ENCODE measurements around the gene ATXN3L. TPM values are rescaled to one million over a fixed set of nuclear protein-coding genes. Genes with fewer than 3 reads are reported as not detected.

The ATXN3L gene
- total RNA-seq (2021) = not detected in 2 replicates
- Bru-seq, nascent RNA = not detected
- BruChase-seq, experiment 1, labeled RNA remaining after a 2-hour chase = not detected
- BruChase-seq, experiment 2, labeled RNA remaining after a 6-hour chase = not detected
- long read RNA-seq = 0 reads

DNA sequence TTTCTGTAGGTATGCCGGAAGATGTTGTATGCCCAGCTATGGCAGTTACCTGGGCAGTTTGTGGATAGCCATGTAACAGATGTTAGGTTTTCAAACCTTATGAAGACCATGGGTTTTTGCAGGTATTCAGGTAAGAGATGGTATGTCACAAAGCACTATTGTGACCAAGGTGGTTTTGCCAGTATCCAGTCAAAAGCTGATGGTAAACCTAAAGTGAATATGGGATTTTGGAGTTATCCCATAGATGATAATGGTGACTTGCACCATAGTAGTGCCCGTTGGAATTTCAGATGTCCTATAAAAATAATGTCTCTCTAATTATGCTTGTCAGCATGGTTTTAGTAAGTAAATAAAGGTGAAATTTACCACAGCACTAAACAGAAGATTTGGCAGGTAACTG lies at the start of gene ATXN3L:
Gene ATXN3L, minus strand, starts transcription at position 101 of the 400 bp plus-strand sequence. CDS start 119 bp downstream, outside the sequence.
- intact Hi-C loops (cut with micrococcal nuclease; ENCODE audit: unreplicated experiment) = no loop called here
- TF ChIP-seq, protein P1, sequence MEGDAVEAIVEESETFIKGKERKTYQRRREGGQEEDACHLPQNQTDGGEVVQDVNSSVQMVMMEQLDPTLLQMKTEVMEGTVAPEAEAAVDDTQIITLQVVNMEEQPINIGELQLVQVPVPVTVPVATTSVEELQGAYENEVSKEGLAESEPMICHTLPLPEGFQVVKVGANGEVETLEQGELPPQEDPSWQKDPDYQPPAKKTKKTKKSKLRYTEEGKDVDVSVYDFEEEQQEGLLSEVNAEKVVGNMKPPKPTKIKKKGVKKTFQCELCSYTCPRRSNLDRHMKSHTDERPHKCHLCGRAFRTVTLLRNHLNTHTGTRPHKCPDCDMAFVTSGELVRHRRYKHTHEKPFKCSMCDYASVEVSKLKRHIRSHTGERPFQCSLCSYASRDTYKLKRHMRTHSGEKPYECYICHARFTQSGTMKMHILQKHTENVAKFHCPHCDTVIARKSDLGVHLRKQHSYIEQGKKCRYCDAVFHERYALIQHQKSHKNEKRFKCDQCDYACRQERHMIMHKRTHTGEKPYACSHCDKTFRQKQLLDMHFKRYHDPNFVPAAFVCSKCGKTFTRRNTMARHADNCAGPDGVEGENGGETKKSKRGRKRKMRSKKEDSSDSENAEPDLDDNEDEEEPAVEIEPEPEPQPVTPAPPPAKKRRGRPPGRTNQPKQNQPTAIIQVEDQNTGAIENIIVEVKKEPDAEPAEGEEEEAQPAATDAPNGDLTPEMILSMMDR (conservative IDR thresholded peaks at IDR 0.05; ENCODE audit: low read depth, low read length) = no peak
- TF ChIP-seq EZH2 (IDR thresholded peaks at IDR 0.05; ENCODE audit: borderline replicate concordance, low read depth, low read length, poor library complexity, severe bottlenecking) = no peak
- Histone ChIP-seq H3K4me1 (ENCODE audit: insufficient read depth, low read length, poor library complexity, severe bottlenecking) (no peaks in the 10 kb centered on the region), H3K9me3 (ENCODE audit: low read depth, low read length, poor library complexity, severe bottlenecking) (no peaks in the 10 kb centered on the region), H3K4me3 (ENCODE audit: low read depth, low read length, poor library complexity, severe bottlenecking) (no peak within 1 kb of the TSS), H3K27ac (ENCODE audit: low read depth, low read length, poor library complexity, severe bottlenecking) (no peak within 1 kb of the TSS), H3K36me3 (ENCODE audit: insufficient read depth, low read length, poor library complexity, severe bottlenecking) (no peaks in the 10 kb centered on the region), H3K27me3 (replicated peaks; ENCODE audit: insufficient read depth, low read depth, low read length, poor library complexity) (no peaks in the 10 kb centered on the region)
- POLR2A ChIA-PET (ENCODE audit: low non-redundant PET) = no interaction called here
- no peak for DNase-seq (ENCODE audit: low spot score)
- no TSS peak for BruUV-seq (replicated peaks)
- CTCF ChIA-PET = no interaction called here

DNA sequence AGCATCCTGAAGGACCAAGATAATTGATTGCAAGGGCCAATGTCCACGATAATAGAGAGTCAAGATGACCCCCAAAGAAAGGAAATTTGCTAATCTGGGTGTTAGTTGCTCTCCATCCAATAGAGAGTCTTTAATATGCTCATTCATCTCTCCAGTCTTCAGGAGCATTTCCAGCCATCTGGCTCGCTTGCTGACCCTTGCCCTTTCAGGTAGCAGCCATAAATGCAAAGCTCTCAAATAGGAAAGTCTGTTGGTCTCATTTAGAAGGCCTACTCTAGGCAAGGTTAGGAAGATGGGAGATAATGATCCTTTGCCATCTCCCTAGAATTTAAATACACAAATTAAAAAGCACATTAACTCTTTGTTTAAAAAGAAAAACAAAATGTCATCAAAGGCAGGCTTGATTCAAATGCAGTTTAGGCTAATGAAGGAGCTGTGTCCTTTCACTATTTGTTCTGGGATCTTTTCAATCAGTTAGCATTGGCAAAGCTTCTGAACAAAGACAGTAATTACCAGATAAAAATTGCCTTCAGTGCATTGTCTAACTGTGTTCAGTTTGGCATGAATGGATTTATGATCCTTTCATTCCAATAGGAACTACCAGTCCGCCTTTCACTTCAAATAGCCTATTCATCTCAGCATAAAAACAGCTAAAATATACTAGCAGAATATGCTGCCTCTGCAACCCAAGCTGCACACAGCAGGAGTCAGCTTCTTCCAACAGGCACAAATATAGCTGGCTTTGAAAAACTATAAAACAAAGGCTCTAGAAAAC lies 49.6 kb upstream of the ATXN3L start:
- TF ChIP-seq EZH2 (IDR thresholded peaks at IDR 0.05; ENCODE audit: borderline replicate concordance, low read depth, low read length, poor library complexity, severe bottlenecking) = no peak
- TF ChIP-seq, protein P1 (conservative IDR thresholded peaks at IDR 0.05; ENCODE audit: low read depth, low read length) = no peak
- H3K36me3 ChIP-seq (ENCODE audit: insufficient read depth, low read length, poor library complexity, severe bottlenecking) = no peaks in the 10 kb centered on the region
- peaks cover 21% of the 10 kb centered on the region for H3K27me3 ChIP-seq (replicated peaks; ENCODE audit: insufficient read depth, low read depth, low read length, poor library complexity)
- CTCF ChIA-PET = no interaction called here
- H3K27ac ChIP-seq (ENCODE audit: low read depth, low read length, poor library complexity, severe bottlenecking) = no peak overlapping the region
- H3K4me1 ChIP-seq (ENCODE audit: insufficient read depth, low read length, poor library complexity, severe bottlenecking) = no peaks in the 10 kb centered on the region
- intact Hi-C loops (cut with micrococcal nuclease; ENCODE audit: unreplicated experiment) = no loop called here
- H3K9me3 ChIP-seq (ENCODE audit: low read depth, low read length, poor library complexity, severe bottlenecking) = no peaks in the 10 kb centered on the region
- no peak overlapping the region for H3K4me3 ChIP-seq (ENCODE audit: low read depth, low read length, poor library complexity, severe bottlenecking)
- POLR2A ChIA-PET (ENCODE audit: low non-redundant PET) = interaction anchor here (0.6 kb wide), 1 partner anchor 423 kb away, joined by 3 read pairs; no protein-coding TSS in a partner anchor
- peak; percentile 25 for DNase-seq (ENCODE audit: low spot score)
- BruUV-seq (replicated peaks) = no TSS peak

DNA sequence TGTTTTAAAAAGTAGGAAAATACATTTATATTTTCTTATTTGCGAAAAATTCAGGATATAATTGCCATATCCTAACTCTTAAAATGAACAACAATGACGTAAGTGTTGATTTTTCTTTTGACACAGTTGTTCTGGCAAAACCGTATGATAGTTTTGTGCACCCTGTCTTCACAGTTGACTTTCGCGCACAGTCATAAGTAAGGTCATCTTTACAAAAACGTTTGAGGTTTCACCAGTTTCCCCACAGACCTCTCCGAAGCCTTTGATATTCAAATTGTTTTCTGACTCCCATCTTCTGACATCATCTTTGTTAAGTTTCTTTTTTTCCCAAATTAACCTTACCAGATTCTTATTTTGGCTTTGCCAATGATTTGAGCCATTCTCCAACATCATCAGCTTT lies 48.1 kb upstream of the ATXN3L start:
- Histone ChIP-seq H3K9me3 (ENCODE audit: low read depth, low read length, poor library complexity, severe bottlenecking) (no peaks in the 10 kb centered on the region), H3K4me3 (ENCODE audit: low read depth, low read length, poor library complexity, severe bottlenecking) (no peak overlapping the region), H3K27me3 (replicated peaks; ENCODE audit: insufficient read depth, low read depth, low read length, poor library complexity) (peaks cover 6% of the 10 kb centered on the region), H3K36me3 (ENCODE audit: insufficient read depth, low read length, poor library complexity, severe bottlenecking) (no peaks in the 10 kb centered on the region), H3K4me1 (ENCODE audit: insufficient read depth, low read length, poor library complexity, severe bottlenecking) (no peaks in the 10 kb centered on the region), H3K27ac (ENCODE audit: low read depth, low read length, poor library complexity, severe bottlenecking) (no peak overlapping the region)
- ChIA-PET CTCF (no interaction called here), POLR2A (ENCODE audit: low non-redundant PET) (no interaction called here)
- no peak for TF ChIP-seq EZH2 (IDR thresholded peaks at IDR 0.05; ENCODE audit: borderline replicate concordance, low read depth, low read length, poor library complexity, severe bottlenecking)
- TF ChIP-seq, protein P1 (conservative IDR thresholded peaks at IDR 0.05; ENCODE audit: low read depth, low read length) = no peak
- intact Hi-C loops (cut with micrococcal nuclease; ENCODE audit: unreplicated experiment) = no loop called here
- DNase-seq (ENCODE audit: low spot score) = no peak
- BruUV-seq (replicated peaks) = no TSS peak

Measured in A673 (cell line).